GM12891 (cell line): Measurements from ENCODE around the gene TM7SF2.

Source experiments
- POLR2A ChIP-seq: IDR thresholded peaks from 2 replicates; pipeline ENCODE4 v1.6.1; 2011; ENCODE audit warnings: low read depth, low read length, control low read depth
- POLR2AphosphoS5 ChIP-seq: IDR thresholded peaks from 2 replicates; pipeline ENCODE4 v1.6.1; 2011; ENCODE audit warnings: low read depth, low read length, control low read depth
- TAF1 ChIP-seq: IDR thresholded peaks from 2 replicates; pipeline ENCODE4 v1.6.1; 2011; ENCODE audit warnings: low read depth, low read length, control low read depth

DNA sequence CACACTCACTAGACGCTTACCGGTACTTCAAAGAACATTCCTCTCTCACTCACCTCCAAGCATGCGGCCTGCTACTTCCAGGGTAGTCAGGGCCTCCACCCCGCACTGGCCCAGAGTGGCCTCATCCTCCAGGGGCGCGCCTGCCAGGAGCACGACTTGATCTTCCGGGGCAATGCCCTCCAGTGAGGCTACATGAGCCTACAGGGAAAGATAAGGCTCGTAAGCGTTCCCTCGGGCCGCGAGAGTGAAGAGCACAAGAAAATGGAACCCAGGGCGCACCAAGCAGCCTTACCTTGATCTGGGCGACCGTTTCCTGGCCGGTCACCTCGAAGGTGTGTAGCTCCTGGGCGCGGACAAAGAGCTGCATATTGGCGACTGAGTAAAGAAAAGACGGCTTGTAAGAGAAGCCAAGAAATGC lies 9.8 kb downstream of the TM7SF2 start:
- TF ChIP-seq POLR2A (no peak), TAF1 (no peak), POLR2AphosphoS5 (no peak)
